ENCODE results near the gene ZFAND4. TPM values are rescaled to one million over a fixed set of nuclear protein-coding genes. Genes with fewer than 3 reads are reported as not detected.

ZFAND4 gene
- total RNA-seq, 6 experiments from 2014 or later, result 6.3 to 15.2 (median 9.3) TPM

DNA sequence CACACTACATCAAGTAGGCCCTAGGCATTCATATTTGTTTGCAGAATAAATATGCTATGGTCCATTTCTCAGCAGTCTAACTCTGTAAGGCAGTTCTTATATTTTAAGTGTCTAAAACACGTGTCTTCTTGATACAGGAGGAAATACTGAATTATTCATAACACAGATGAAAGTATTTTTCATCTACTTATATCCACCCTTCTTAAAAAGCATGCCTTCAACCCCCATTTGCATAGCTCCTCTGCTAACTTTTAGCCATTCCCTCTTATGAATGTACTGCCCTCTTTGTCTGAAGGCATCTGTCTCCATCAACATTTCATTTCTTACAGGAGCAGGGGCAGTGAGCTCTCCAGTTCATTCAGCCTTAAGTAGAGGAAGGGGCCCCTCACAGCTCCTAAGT is 57.7 kb downstream of the ZFAND4 start:
- Histone ChIP-seq H3K27me3 (no peaks in the 10 kb centered on the region), H3K27ac (no peak overlapping the region), H3K4me1 (no peaks in the 10 kb centered on the region), H3K4me3 (no peak overlapping the region), H3K9me3 (no peaks in the 10 kb centered on the region), H3K36me3 (no peaks in the 10 kb centered on the region)
- intact Hi-C loops (cut with DNase I), result no loop called here
- ATAC-seq (no peak), DNase-seq (no peak)
- WGBS (ENCODE audit: insufficient coverage, low coverage, low lambda C conversion rate, missing lambda C conversion rate), result 100% methylated on average over 1 of the region's 1 CpG
- TF ChIP-seq POLR2A (IDR thresholded peaks at IDR 0.05), result no peak
- TF ChIP-seq, protein P1, sequence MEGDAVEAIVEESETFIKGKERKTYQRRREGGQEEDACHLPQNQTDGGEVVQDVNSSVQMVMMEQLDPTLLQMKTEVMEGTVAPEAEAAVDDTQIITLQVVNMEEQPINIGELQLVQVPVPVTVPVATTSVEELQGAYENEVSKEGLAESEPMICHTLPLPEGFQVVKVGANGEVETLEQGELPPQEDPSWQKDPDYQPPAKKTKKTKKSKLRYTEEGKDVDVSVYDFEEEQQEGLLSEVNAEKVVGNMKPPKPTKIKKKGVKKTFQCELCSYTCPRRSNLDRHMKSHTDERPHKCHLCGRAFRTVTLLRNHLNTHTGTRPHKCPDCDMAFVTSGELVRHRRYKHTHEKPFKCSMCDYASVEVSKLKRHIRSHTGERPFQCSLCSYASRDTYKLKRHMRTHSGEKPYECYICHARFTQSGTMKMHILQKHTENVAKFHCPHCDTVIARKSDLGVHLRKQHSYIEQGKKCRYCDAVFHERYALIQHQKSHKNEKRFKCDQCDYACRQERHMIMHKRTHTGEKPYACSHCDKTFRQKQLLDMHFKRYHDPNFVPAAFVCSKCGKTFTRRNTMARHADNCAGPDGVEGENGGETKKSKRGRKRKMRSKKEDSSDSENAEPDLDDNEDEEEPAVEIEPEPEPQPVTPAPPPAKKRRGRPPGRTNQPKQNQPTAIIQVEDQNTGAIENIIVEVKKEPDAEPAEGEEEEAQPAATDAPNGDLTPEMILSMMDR (IDR thresholded peaks at IDR 0.05), result no peak

DNA sequence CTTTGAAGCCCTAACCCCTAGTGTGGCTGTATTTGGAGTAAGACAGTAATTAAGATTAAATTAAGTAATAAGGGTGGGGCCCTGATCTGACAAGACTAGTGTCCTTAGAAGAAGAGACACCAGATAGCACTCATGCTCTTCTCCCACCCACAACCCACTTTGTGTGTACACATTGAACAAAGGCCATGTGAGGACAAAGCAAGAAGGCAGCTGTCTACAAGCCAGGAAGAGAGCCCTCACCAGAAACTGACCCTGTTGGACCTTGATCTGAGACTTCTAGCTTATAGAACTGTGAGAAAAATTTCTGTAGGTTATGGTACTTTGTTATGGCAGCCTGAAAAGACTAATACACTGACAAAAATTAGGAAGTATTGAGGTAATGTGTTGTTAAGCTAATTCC is 59.8 kb downstream of the ZFAND4 start:
- intact Hi-C loops (cut with DNase I), result no loop called here
- H3K36me3 ChIP-seq, result no peaks in the 10 kb centered on the region
- H3K4me3 ChIP-seq, result no peak overlapping the region
- no peaks in the 10 kb centered on the region for H3K4me1 ChIP-seq
- no peaks in the 10 kb centered on the region for H3K9me3 ChIP-seq
- DNase-seq, result no peak
- ATAC-seq, result no peak
- H3K27me3 ChIP-seq, result no peaks in the 10 kb centered on the region
- H3K27ac ChIP-seq, result no peak overlapping the region
- TF ChIP-seq, protein P1 (IDR thresholded peaks at IDR 0.05), result no peak
- no peak for TF ChIP-seq POLR2A (IDR thresholded peaks at IDR 0.05)

GRCh38 chr10:45608052-45608451 is 64.5 kb downstream of the ZFAND4 start:
- WGBS (ENCODE audit: insufficient coverage, low coverage, low lambda C conversion rate, missing lambda C conversion rate), result 100% methylated on average over 1 of the region's 1 CpG
- ATAC-seq (no peak), DNase-seq (no peak)
- no peaks in the 10 kb centered on the region for H3K9me3 ChIP-seq
- H3K36me3 ChIP-seq, result no peaks in the 10 kb centered on the region
- no peaks in the 10 kb centered on the region for H3K27me3 ChIP-seq
- no peaks in the 10 kb centered on the region for H3K4me1 ChIP-seq
- intact Hi-C loops (cut with DNase I), result no loop called here
- no peak overlapping the region for H3K27ac ChIP-seq
- TF ChIP-seq, protein P1 (IDR thresholded peaks at IDR 0.05), result no peak
- no peak for TF ChIP-seq POLR2A (IDR thresholded peaks at IDR 0.05)
- H3K4me3 ChIP-seq, result no peak overlapping the region

DNA sequence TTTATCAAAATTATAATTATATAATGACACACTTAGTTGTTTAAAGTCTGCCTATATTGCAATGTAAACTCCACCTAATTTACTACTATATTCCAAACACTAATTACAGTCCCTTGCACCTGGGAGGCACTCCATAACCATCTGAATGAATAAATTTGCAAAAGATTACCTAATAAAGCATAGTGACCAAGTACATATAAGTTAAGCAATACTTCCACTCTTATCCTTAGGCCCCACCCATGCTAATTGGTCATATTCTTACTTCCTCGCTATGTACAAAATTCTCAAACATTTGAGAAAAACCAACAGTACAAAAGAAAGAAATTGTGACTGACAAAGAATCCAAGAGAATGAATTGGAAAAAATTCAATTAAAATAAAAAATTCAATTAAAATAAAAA is 65.3 kb downstream of the ZFAND4 start:
- H3K27ac ChIP-seq, result no peak overlapping the region
- 82% methylated on average over 1 of the region's 1 CpG for WGBS (ENCODE audit: insufficient coverage, low coverage, low lambda C conversion rate, missing lambda C conversion rate)
- no peak for ATAC-seq

More for the DNA sequence above, 65.3 kb downstream of the ZFAND4 start:
- H3K9me3 ChIP-seq, result no peaks in the 10 kb centered on the region
- no peak overlapping the region for H3K4me3 ChIP-seq
- intact Hi-C loops (cut with DNase I), result no loop called here
- no peak for TF ChIP-seq POLR2A (IDR thresholded peaks at IDR 0.05)
- TF ChIP-seq, protein P1 (IDR thresholded peaks at IDR 0.05), result no peak
- H3K36me3 ChIP-seq, result no peaks in the 10 kb centered on the region
- DNase-seq, result no peak
- no peaks in the 10 kb centered on the region for H3K27me3 ChIP-seq
- H3K4me1 ChIP-seq, result no peaks in the 10 kb centered on the region

Measured in right lobe of liver (tissue), 6 donors.